ENCODE results near the gene HES4. TPM values are rescaled to one million over a fixed set of nuclear protein-coding genes. Genes with fewer than 3 reads are reported as not detected.

HES4 gene
- total RNA-seq, 4 donors from 2014 or later, result 12.7 to 34.8 (median 31.6) TPM

GRCh38 chr1:954927-955326 is 45.0 kb downstream of the HES4 start:
- Histone ChIP-seq H3K4me1 (peaks cover 28% of the 10 kb centered on the region), H3K4me3 (no peak overlapping the region), H3K36me3 (peaks cover 72% of the 10 kb centered on the region), H3K27ac (no peak overlapping the region), H3K27me3 (no peaks in the 10 kb centered on the region), H3K9me3 (no peaks in the 10 kb centered on the region)
- TF ChIP-seq, protein P1, sequence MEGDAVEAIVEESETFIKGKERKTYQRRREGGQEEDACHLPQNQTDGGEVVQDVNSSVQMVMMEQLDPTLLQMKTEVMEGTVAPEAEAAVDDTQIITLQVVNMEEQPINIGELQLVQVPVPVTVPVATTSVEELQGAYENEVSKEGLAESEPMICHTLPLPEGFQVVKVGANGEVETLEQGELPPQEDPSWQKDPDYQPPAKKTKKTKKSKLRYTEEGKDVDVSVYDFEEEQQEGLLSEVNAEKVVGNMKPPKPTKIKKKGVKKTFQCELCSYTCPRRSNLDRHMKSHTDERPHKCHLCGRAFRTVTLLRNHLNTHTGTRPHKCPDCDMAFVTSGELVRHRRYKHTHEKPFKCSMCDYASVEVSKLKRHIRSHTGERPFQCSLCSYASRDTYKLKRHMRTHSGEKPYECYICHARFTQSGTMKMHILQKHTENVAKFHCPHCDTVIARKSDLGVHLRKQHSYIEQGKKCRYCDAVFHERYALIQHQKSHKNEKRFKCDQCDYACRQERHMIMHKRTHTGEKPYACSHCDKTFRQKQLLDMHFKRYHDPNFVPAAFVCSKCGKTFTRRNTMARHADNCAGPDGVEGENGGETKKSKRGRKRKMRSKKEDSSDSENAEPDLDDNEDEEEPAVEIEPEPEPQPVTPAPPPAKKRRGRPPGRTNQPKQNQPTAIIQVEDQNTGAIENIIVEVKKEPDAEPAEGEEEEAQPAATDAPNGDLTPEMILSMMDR (IDR thresholded peaks at IDR 0.05), result no peak
- TF ChIP-seq POLR2A (IDR thresholded peaks at IDR 0.05) (no peak), POLR2AphosphoS5 (IDR thresholded peaks at IDR 0.05) (no peak), EP300 (IDR thresholded peaks at IDR 0.05) (no peak)
- 90% methylated on average over 13 of the region's 13 CpGs for WGBS
- no peak for DNase-seq (ENCODE audit: low spot score in 2 of 2)

DNA sequence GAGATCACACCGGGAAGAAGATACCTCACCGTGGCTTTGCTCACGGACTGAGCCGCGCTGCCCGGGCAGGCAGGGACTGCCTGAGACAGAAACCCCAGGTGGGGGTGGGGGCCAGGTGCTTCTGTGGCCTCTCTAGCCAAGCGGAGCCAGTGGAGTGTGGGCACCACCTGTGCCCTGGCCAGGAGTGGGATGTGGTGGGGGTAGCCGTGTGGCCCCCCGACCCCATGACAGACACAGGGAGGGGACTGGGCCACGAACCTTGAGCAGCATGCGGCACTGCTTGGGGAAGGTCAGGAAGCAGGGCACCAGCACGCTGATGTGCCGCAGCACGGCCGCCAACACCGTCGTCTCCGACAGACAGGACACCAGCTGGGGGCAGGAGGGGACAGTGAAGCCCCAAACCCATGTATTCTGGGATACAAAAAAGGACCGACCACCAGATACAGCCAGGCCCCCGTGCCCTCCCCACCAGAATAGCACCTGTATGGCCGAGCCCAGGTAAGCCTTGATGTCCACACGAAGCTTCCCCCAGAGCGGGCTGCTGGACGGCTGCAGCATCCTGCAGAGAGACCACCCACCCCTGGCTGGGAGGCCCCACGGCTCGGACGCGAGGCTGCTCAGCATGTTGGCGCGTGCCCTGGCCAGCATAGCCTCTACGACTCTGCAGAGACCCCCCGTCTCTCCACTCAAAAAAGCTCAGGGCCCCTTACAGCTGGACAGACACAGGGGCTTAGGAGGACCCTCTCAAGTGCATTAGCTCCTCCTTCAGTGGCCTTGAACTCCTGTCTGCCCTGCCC is 46.2 kb downstream of the HES4 start:
- DNase-seq (ENCODE audit: low spot score in 2 of 2), result no peak
- Histone ChIP-seq H3K36me3 (peaks cover 84% of the 10 kb centered on the region), H3K27me3 (no peaks in the 10 kb centered on the region), H3K4me1 (peaks cover 21% of the 10 kb centered on the region), H3K4me3 (no peak overlapping the region), H3K27ac (no peak overlapping the region), H3K9me3 (no peaks in the 10 kb centered on the region)
- TF ChIP-seq POLR2A (IDR thresholded peaks at IDR 0.05) (no peak), POLR2AphosphoS5 (IDR thresholded peaks at IDR 0.05) (no peak), EP300 (IDR thresholded peaks at IDR 0.05) (no peak)
- TF ChIP-seq, protein P1 (IDR thresholded peaks at IDR 0.05), result no peak
- WGBS, result 94% methylated on average over 6 of the region's 32 CpGs

GRCh38 chr1:952603-953002 is 47.3 kb downstream of the HES4 start:
- peaks cover 95% of the 10 kb centered on the region for H3K36me3 ChIP-seq
- DNase-seq (ENCODE audit: low spot score in 2 of 2), result no peak
- TF ChIP-seq, protein P1 (IDR thresholded peaks at IDR 0.05), result no peak
- H3K27me3 ChIP-seq, result no peaks in the 10 kb centered on the region
- no peak overlapping the region for H3K4me3 ChIP-seq
- 97% methylated on average over 5 of the region's 7 CpGs for WGBS
- H3K4me1 ChIP-seq, result peaks cover 11% of the 10 kb centered on the region
- no peak overlapping the region for H3K27ac ChIP-seq
- H3K9me3 ChIP-seq, result no peaks in the 10 kb centered on the region

DNA sequence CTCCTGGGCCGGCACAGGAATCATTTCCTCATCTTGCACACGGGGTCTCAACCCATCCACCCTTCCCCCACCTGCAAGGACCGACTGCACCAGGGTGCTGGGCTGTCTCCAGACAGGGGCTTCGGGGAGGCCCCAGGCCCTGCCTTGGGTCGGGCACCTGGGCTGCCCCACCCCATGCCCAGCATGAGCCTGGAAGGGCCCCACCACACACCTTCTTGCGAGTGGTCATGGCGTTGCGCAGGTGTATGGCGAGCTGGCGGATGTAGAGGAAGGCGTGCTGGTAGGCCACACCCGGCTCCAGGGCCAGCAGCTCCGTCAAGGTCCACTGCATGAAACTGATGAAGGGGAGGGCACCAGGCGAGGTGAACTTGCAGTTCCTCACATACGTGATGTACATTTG is 47.7 kb downstream of the HES4 start:
- Histone ChIP-seq H3K9me3 (no peaks in the 10 kb centered on the region), H3K4me3 (no peak overlapping the region), H3K36me3 (peaks cover 99% of the 10 kb centered on the region), H3K27me3 (no peaks in the 10 kb centered on the region), H3K4me1 (peaks cover 7% of the 10 kb centered on the region), H3K27ac (no peak overlapping the region)
- 91% methylated on average over 10 of the region's 15 CpGs for WGBS
- TF ChIP-seq EP300 (IDR thresholded peaks at IDR 0.05) (no peak), POLR2AphosphoS5 (IDR thresholded peaks at IDR 0.05) (no peak)
- DNase-seq (ENCODE audit: low spot score in 2 of 2), result no peak

GRCh38 chr1:951364-951763 is 48.5 kb downstream of the HES4 start:
- no peaks in the 10 kb centered on the region for H3K27me3 ChIP-seq
- TF ChIP-seq, protein P1 (IDR thresholded peaks at IDR 0.05), result peak in 1 of 2 donors; percentile 10
- TF ChIP-seq EP300 (IDR thresholded peaks at IDR 0.05), result no peak
- DNase-seq (ENCODE audit: low spot score in 2 of 2), result no peak

GRCh38 chr1:950881-951280 is 49.0 kb downstream of the HES4 start:
- Histone ChIP-seq H3K4me1 (no peaks in the 10 kb centered on the region), H3K27me3 (no peaks in the 10 kb centered on the region), H3K9me3 (no peaks in the 10 kb centered on the region), H3K4me3 (no peak overlapping the region), H3K36me3 (peaks cover 99% of the 10 kb centered on the region), H3K27ac (no peak overlapping the region)
- 94% methylated on average over 11 of the region's 23 CpGs for WGBS
- no peak for DNase-seq (ENCODE audit: low spot score in 2 of 2)
- TF ChIP-seq POLR2AphosphoS5 (IDR thresholded peaks at IDR 0.05) (no peak), POLR2A (IDR thresholded peaks at IDR 0.05) (no peak), EP300 (IDR thresholded peaks at IDR 0.05) (no peak)
- TF ChIP-seq, protein P1 (IDR thresholded peaks at IDR 0.05), result no peak

More at GRCh38 chr1:951364-951763, 48.5 kb downstream of the HES4 start:
- Histone ChIP-seq H3K27ac (no peak overlapping the region), H3K4me1 (no peaks in the 10 kb centered on the region), H3K4me3 (no peak overlapping the region), H3K9me3 (no peaks in the 10 kb centered on the region), H3K36me3 (peaks cover 99% of the 10 kb centered on the region)
- 83% methylated on average over 6 of the region's 6 CpGs for WGBS
